Smooth muscle cell (in vitro differentiated cells): Measurements from ENCODE around the gene ALDH4A1. TPM values are rescaled to one million over a fixed set of nuclear protein-coding genes. Genes with fewer than 3 reads are reported as not detected.

ENCODE experiments used
- DNase-seq: peaks from one replicate; lab custom pipeline; 2025; ENCODE audit not compliant: unreplicated experiment; lab: John Stamatoyannopoulos, UW
- H2AFZ ChIP-seq: fragments of 200-600 bp; sonication (generic); 2 replicates; pipeline ENCODE4 v1.6.0; 2016; ENCODE audit warnings: antibody characterized with exemption, low read depth, mild to moderate bottlenecking
- H3F3A ChIP-seq: fragments of 200-600 bp; sonication (generic); 2 replicates; pipeline ENCODE4 v1.6.0; 2017; ENCODE audit warnings: antibody characterized with exemption, low read depth
- H3K27ac ChIP-seq: fragments of 200-600 bp; sonication (generic); 2 replicates; pipeline ENCODE4 v1.5.1; 2016; ENCODE audit warnings: low read depth, mild to moderate bottlenecking
- H3K27me3 ChIP-seq: fragments of 200-600 bp; sonication (generic); 2 replicates; pipeline ENCODE4 v1.6.1; 2016; ENCODE audit warnings: low read depth, mild to moderate bottlenecking
- H3K36me3 ChIP-seq: fragments of 200-600 bp; sonication (generic); 2 replicates; pipeline ENCODE4 v1.5.1; 2016; ENCODE audit warnings: low read depth
- H3K4me1 ChIP-seq: fragments of 200-600 bp; sonication (generic); 2 replicates; pipeline ENCODE4 v1.5.1; 2016; ENCODE audit warnings: low read depth
- H3K4me2 ChIP-seq: fragments of 200-600 bp; sonication (generic); 2 replicates; pipeline ENCODE4 v1.6.0; 2016; ENCODE audit warnings: mild to moderate bottlenecking
- H3K4me3 ChIP-seq: fragments of 200-600 bp; sonication (generic); 2 replicates; pipeline ENCODE4 v1.5.1; 2016; ENCODE audit warnings: mild to moderate bottlenecking
- H3K79me2 ChIP-seq: fragments of 200-600 bp; sonication (generic); 2 replicates; pipeline ENCODE4 v1.6.0; 2016; ENCODE audit warnings: low read depth, mild to moderate bottlenecking
- H3K9ac ChIP-seq: fragments of 200-600 bp; sonication (generic); 2 replicates; pipeline ENCODE4 v1.6.0; 2016; ENCODE audit warnings: low read depth
- H3K9me3 ChIP-seq: fragments of 200-600 bp; sonication (generic); replicated peaks from 2 replicates; pipeline ENCODE4 v1.5.1; 2016; ENCODE audit warnings: low read depth
- H4K20me1 ChIP-seq: fragments of 200-600 bp; sonication (generic); 2 replicates; pipeline ENCODE4 v1.6.0; 2016; ENCODE audit warnings: low read depth
- WGBS: methylation state at CpG from one replicate; pipeline ENCODE4 v1.1.7; 2016; ENCODE audit warnings: low lambda C conversion rate; 5-methylcytosine and 5-hydroxymethylcytosine counted together
- polyA plus RNA-seq: library from polyadenylated mRNA; unstranded; fragments of >200 nt; fragmentation: Nextera tagmentation; extraction: Ambion mirVana; gene quantifications from 2 replicates; pipeline ENCODE4 v1.2.1, GENCODE V29; 2016
- total RNA-seq: library from RNA; depleted of rRNA; stranded (reverse); fragments of >200 nt; gene quantifications from 2 replicates; pipeline ENCODE4 v1.2.3, GENCODE V29; 2014
- TF ChIP-seq, protein P1 (sequence below): fragments of 200-600 bp; sonication (generic); IDR thresholded peaks from 2 replicates; pipeline ENCODE4 v1.5.1; 2017; ENCODE audit warnings: borderline replicate concordance, mild to moderate bottlenecking, antibody characterized with exemption; ENCODE audit not compliant: insufficient read depth, poor library complexity, severe bottlenecking

The ALDH4A1 gene
- total and polyA plus RNA-seq, 2 experiments from 2014 or later, result 4.8 to 7.2 TPM

DNA sequence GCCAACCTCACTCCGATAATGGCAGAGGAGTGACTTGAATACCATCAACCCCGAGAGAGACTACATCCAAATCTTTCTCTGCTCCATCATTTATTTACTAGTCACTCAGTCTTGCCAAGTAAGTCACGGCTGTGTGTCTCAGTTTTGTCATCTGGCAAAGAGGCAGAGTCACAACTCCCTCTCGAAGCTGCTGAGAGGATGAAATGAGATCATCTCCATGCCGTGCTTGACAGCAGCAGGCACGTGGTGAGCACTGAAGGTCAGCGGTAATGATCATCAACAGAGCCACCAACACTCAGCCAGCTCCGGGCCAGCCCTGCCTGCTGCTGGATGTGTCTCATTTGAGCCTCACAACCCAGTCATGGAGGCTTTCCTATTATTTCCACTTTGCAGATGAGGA, 19.9 kb downstream of the ALDH4A1 start:
- H4K20me1 ChIP-seq, result no peaks in the 10 kb centered on the region
- 85% methylated on average over 8 of the region's 8 CpGs for WGBS
- no peak overlapping the region for H3K9ac ChIP-seq
- TF ChIP-seq, protein P1, sequence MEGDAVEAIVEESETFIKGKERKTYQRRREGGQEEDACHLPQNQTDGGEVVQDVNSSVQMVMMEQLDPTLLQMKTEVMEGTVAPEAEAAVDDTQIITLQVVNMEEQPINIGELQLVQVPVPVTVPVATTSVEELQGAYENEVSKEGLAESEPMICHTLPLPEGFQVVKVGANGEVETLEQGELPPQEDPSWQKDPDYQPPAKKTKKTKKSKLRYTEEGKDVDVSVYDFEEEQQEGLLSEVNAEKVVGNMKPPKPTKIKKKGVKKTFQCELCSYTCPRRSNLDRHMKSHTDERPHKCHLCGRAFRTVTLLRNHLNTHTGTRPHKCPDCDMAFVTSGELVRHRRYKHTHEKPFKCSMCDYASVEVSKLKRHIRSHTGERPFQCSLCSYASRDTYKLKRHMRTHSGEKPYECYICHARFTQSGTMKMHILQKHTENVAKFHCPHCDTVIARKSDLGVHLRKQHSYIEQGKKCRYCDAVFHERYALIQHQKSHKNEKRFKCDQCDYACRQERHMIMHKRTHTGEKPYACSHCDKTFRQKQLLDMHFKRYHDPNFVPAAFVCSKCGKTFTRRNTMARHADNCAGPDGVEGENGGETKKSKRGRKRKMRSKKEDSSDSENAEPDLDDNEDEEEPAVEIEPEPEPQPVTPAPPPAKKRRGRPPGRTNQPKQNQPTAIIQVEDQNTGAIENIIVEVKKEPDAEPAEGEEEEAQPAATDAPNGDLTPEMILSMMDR, result no peak
- no peaks in the 10 kb centered on the region for H3K27me3 ChIP-seq
- H3K27ac ChIP-seq, result no peak overlapping the region
- H3K4me3 ChIP-seq, result no peak overlapping the region
- H3K4me1 ChIP-seq, result no peaks in the 10 kb centered on the region
- no peak overlapping the region for H2AFZ ChIP-seq
- no peaks in the 10 kb centered on the region for H3K36me3 ChIP-seq
- DNase-seq, result no peak
- no peaks in the 10 kb centered on the region for H3K9me3 ChIP-seq
- no peaks in the 10 kb centered on the region for H3F3A ChIP-seq
- H3K4me2 ChIP-seq, result no peak overlapping the region
- no peaks in the 10 kb centered on the region for H3K79me2 ChIP-seq

DNA sequence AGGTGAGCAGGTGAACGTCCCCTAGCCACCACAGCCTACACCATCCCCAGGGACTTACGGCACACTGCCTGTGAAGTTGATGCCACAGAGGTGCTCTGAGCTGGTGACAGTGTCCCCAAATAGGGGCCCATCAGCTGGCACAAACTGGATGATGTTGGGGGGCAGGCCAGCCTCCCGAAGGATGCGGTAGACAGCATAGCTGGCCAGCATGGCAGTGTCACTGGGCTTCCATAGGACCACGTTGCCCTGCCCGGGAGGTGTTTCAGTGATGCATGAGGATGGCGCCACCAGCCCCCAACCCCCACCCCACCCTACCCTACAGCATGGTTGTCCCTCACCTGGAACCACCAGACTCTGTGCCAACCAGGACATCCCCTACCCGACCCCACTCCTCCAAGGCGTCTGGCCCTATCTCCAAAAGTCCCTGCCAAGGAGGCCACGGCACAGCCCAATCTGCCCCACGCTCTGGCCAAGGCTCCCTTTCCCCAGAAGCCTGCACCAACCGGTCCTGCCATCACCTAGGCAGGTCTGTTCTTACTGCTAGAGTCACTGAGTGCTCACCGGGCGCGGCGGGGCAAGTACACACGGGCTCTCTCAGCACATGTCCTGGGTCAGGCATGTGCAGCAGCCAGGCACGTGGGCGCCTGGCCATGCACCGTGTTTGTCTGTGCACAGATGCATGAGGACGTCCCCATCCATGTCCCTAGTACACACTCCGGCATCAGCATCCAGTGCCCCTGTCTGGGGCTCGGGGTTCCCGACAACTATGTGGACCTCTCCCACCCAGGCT, 20.5 kb downstream of the ALDH4A1 start:
- H3K9ac ChIP-seq, result no peak overlapping the region

DNA sequence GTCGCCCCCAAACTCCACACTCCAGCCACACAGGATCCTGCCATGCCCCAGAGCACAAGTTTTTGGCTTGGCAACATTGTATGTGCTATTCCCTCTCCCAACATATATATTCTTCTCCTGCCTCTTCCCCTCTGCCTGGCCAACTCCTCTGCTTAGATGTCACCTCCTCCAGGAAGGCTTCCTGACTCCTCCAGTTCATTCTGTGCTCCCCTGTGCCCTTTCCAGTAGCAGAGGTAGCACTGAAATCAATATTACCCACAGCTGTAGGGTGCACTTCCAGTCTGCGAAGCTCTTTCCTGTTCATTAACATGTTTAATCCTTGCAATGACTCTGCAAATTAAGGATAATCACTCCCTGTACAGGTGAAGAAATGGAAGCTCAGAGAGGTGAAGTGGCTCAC, 21.2 kb downstream of the ALDH4A1 start:
- no peak for DNase-seq
- Histone ChIP-seq H3K4me2 (no peak overlapping the region), H3K9ac (no peak overlapping the region), H4K20me1 (no peaks in the 10 kb centered on the region), H3K4me3 (no peak overlapping the region), H2AFZ (no peak overlapping the region), H3K27me3 (no peaks in the 10 kb centered on the region), H3F3A (no peaks in the 10 kb centered on the region), H3K36me3 (no peaks in the 10 kb centered on the region), H3K79me2 (no peaks in the 10 kb centered on the region), H3K9me3 (no peaks in the 10 kb centered on the region), H3K27ac (no peak overlapping the region), H3K4me1 (no peaks in the 10 kb centered on the region)
- WGBS, result 98% methylated on average over 2 of the region's 2 CpGs
- TF ChIP-seq, protein P1, result no peak

More for the DNA sequence above, 20.5 kb downstream of the ALDH4A1 start:
- H4K20me1 ChIP-seq, result no peaks in the 10 kb centered on the region
- no peak overlapping the region for H2AFZ ChIP-seq
- H3K4me1 ChIP-seq, result no peaks in the 10 kb centered on the region
- H3F3A ChIP-seq, result no peaks in the 10 kb centered on the region
- WGBS, result 96% methylated on average over 23 of the region's 24 CpGs
- no peak overlapping the region for H3K4me3 ChIP-seq
- TF ChIP-seq, protein P1, result no peak
- H3K4me2 ChIP-seq, result no peak overlapping the region
- no peaks in the 10 kb centered on the region for H3K79me2 ChIP-seq
- H3K9me3 ChIP-seq, result no peaks in the 10 kb centered on the region
- no peak overlapping the region for H3K27ac ChIP-seq
- H3K36me3 ChIP-seq, result no peaks in the 10 kb centered on the region
- DNase-seq, result no peak
- H3K27me3 ChIP-seq, result no peaks in the 10 kb centered on the region

DNA sequence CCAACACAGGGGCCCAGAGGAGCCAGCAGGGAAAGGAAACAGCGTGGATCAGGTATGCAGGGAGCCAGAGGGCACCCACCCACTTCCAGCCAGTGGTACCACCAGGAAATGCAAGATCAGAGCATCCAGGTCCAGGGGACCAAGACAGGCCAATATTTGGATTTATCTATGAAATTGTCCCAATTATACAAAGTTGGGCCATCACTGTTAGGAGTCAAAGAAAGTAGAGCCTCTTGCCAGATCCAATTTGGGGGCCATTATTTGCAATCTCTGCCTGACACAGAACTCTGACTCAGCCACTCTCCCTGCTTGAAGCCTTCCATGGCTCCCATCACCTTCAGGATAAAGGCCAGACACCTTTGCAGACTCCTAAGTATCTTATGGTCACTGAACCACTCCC, 21.8 kb downstream of the ALDH4A1 start:
- 100% methylated on average over 1 of the region's 1 CpG for WGBS
- no peak overlapping the region for H2AFZ ChIP-seq

More for the DNA sequence above, 21.8 kb downstream of the ALDH4A1 start:
- DNase-seq, result no peak
- Histone ChIP-seq H3K4me3 (no peak overlapping the region), H3K27me3 (no peaks in the 10 kb centered on the region), H3K4me2 (no peak overlapping the region), H3K79me2 (no peaks in the 10 kb centered on the region), H3K36me3 (no peaks in the 10 kb centered on the region), H3F3A (no peaks in the 10 kb centered on the region), H3K9me3 (no peaks in the 10 kb centered on the region), H4K20me1 (no peaks in the 10 kb centered on the region), H3K27ac (no peak overlapping the region), H3K9ac (no peak overlapping the region), H3K4me1 (no peaks in the 10 kb centered on the region)
- TF ChIP-seq, protein P1, result no peak
